ENCODE measurements around the gene COCH.

DNA sequence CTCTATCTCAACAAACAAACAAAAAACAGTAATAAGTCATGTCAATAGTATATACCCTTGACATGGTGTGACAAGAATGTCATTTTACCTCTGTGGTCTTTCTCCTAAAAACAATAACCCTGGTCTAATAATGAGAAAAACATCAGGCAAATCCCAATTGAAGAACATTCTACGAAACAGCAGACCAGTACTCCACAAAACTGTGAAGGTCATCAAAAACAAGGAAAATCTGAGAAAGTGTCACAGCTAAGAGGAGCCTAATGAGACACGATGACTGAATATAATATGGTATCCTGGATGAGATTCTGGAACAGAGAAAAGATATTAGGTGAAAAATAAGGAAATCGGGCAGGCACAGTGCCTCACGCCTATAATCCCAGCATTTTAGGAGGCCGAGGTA, 5.6 kb upstream of the COCH start:
- TF ChIP-seq POLR2A (IDR thresholded peaks at IDR 0.05): no peak
- TF ChIP-seq, protein P1, sequence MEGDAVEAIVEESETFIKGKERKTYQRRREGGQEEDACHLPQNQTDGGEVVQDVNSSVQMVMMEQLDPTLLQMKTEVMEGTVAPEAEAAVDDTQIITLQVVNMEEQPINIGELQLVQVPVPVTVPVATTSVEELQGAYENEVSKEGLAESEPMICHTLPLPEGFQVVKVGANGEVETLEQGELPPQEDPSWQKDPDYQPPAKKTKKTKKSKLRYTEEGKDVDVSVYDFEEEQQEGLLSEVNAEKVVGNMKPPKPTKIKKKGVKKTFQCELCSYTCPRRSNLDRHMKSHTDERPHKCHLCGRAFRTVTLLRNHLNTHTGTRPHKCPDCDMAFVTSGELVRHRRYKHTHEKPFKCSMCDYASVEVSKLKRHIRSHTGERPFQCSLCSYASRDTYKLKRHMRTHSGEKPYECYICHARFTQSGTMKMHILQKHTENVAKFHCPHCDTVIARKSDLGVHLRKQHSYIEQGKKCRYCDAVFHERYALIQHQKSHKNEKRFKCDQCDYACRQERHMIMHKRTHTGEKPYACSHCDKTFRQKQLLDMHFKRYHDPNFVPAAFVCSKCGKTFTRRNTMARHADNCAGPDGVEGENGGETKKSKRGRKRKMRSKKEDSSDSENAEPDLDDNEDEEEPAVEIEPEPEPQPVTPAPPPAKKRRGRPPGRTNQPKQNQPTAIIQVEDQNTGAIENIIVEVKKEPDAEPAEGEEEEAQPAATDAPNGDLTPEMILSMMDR (IDR thresholded peaks at IDR 0.05): no peak
- no peak for TF ChIP-seq EP300 (IDR thresholded peaks at IDR 0.05)

All from suprapubic skin (tissue), 3 donors.